K562 (cell line): Measurements from ENCODE around the gene NMNAT1. TPM values are rescaled to one million over a fixed set of nuclear protein-coding genes. Genes with fewer than 3 reads are reported as not detected.

Experiments
- BMI1 ChIP-seq: fragments of 150-350 bp; IDR thresholded peaks from 2 replicates; pipeline ENCODE4 v1.6.1; 2014; ENCODE audit warnings: low read length
- CHD7 ChIP-seq: fragments of 200-600 bp; sonication (generic); IDR thresholded peaks from one replicate; pipeline ENCODE4 v1.6.1; 2012; ENCODE audit warnings: mild to moderate bottlenecking, low read depth, low read length, inconsistent platforms
- CTBP1 ChIP-seq: fragments of 450-650 bp; IDR thresholded peaks from 2 replicates; pipeline ENCODE4 v1.6.1; 2016; ENCODE audit warnings: borderline replicate concordance
- GATAD2A ChIP-seq: fragments of 450-650 bp; IDR thresholded peaks from 2 replicates; pipeline ENCODE4 v1.6.1; 2017
- NR2C1 ChIP-seq, 2 experiments: fragments of 450-650 bp; IDR thresholded peaks; 2 replicates each; pipeline ENCODE4 v1.6.1; 2017; ENCODE audit warnings: mild to moderate bottlenecking in 2 of 2, antibody characterized with exemption in 1 of 2, inconsistent platforms in 1 of 2, missing compliant biosample characterization in 1 of 2, missing genetic modification characterization in 1 of 2
- ZBTB49 ChIP-seq: sonication (generic); formaldehyde crosslinking; IDR thresholded peaks from 2 replicates; pipeline ENCODE4 v1.8.0; 2022; ENCODE audit warnings: missing genetic modification reagents, mild to moderate bottlenecking, borderline replicate concordance
- ZNF655 ChIP-seq: fragments of 250-450 bp; sonication (Bioruptor Pico); IDR thresholded peaks from 2 replicates; pipeline ENCODE4 v1.5.0; 2021
- polyA plus RNA-seq, 8 experiments: library from polyadenylated mRNA; depleted of rRNA in 4 of 8; stranded (reverse) in 5 of 8; unstranded in 3 of 8; fragments of >200 nt; fragmentation: Nextera tagmentation in 2 of 8; fragmentation: Illumina TruSeq in 1 of 8; extraction: Ambion mirVana in 2 of 8; extraction: Trizol in 1 of 8; gene quantifications; 2 replicates each; pipeline versions ENCODE4 v1.2.1 to v1.2.3, GENCODE V29; 2011 to 2014; ENCODE audit warnings: inconsistent platforms in 1 of 8, missing spikeins in 1 of 8
- total RNA-seq, 7 experiments: library from RNA; depleted of rRNA in 6 of 7; stranded (reverse); fragments of >200 nt in 6 of 7; fragmentation: Illumina TruSeq in 2 of 7; extraction: Trizol in 2 of 7; gene quantifications; 2 replicates each; pipeline versions ENCODE4 v1.2.1 to v1.2.3, GENCODE V29; 2011 to 2021; ENCODE audit warnings: low replicate concordance in 1 of 7

Gene NMNAT1
- total and polyA plus RNA-seq, 9 of the 15 experiments (the other 6 are each of a cell fraction or from before 2014, with no cell fraction given) = 5.1 to 14.6 (median 12.1) TPM

GRCh38 chr1:9990944-9991343 is 47.7 kb downstream of the NMNAT1 start (continued):
- TF ChIP-seq CHD7 (no peak), ZNF655 (no peak), CTBP1 (no peak), BMI1 (no peak), ZBTB49 (CRISPR knock-in tag) (no peak), NR2C1 (IDR thresholded peaks at IDR 0.05) (no peak), NR2C1 (tag; IDR thresholded peaks at IDR 0.05) (no peak), GATAD2A (no peak)
